Neural progenitor cell (in vitro differentiated cells): ENCODE measurements around the gene FOXK1.

ENCODE experiments used
- CTCF ChIP-seq: fragments of 200-600 bp; sonication (generic); IDR thresholded peaks from 2 replicates; pipeline ENCODE4 v1.5.1; 2017; ENCODE audit warnings: antibody characterized with exemption, mild to moderate bottlenecking
- EZH2 ChIP-seq: fragments of 200-600 bp; sonication (generic); IDR thresholded peaks from 2 replicates; pipeline ENCODE4 v1.6.1; 2017; ENCODE audit warnings: antibody characterized with exemption, mild to moderate bottlenecking, moderate library complexity
- EZH2phosphoT487 ChIP-seq: fragments of 200-600 bp; sonication (generic); IDR thresholded peaks from 2 replicates; pipeline ENCODE4 v1.6.1; 2017; ENCODE audit warnings: antibody characterized with exemption

GRCh38 chr7:4650433-4651047, 31.6 kb upstream of the FOXK1 start:
- TF ChIP-seq CTCF (peak; percentile 29), EZH2 (no peak), EZH2phosphoT487 (peak; percentile 37)
